Gastrocnemius medialis (tissue), 4 donors: ENCODE data around the gene UGGT1.

Experiments used
- CTCF ChIP-seq, 5 experiments: fragments of 450-650 bp in 3 of 5; fragments of 200-600 bp in 2 of 5; sonication (generic) in 2 of 5; IDR thresholded peaks in 4 of 5; conservative IDR thresholded peaks in 1 of 5; 1 replicate in 4 of 5; 2 replicates in 1 of 5; pipeline ENCODE4 v1.5.1; 2016 to 2019; ENCODE audit warnings: antibody characterized with exemption in 5 of 5, mild to moderate bottlenecking in 3 of 5, moderate library complexity in 3 of 5
- POLR2A ChIP-seq, 2 donors: fragments of 450-650 bp; IDR thresholded peaks; one replicate each; pipeline ENCODE4 v1.6.1; 2017; ENCODE audit warnings: antibody characterized with exemption in 2 of 2, mild to moderate bottlenecking in 2 of 2, moderate library complexity in 2 of 2

- TF ChIP-seq POLR2A (IDR thresholded peaks at IDR 0.05): no peak
- no peak for TF ChIP-seq CTCF (IDR thresholded peaks at IDR 0.05 in 4 of 5, conservative IDR thresholded peaks at IDR 0.05 in 1 of 5)
These were observed 136.9 kb downstream of the UGGT1 start for GRCh38 chr2:128227862-128228261.
